Thyroid gland (tissue), 4 donors: ENCODE measurements around the gene ALDOC.

ENCODE experiments used
- POLR2A ChIP-seq, 2 donors: fragments of 450-650 bp; IDR thresholded peaks; one replicate each; pipeline ENCODE4 v1.6.1; 2017; ENCODE audit warnings: antibody characterized with exemption in 2 of 2, mild to moderate bottlenecking in 2 of 2, moderate library complexity in 1 of 2
- TF ChIP-seq, protein P1 (sequence below), 6 experiments: fragments of 200-600 bp in 3 of 6; fragments of 450-650 bp in 3 of 6; sonication (generic) in 3 of 6; IDR thresholded peaks; one replicate each; pipeline ENCODE4 v1.5.1; 2016 to 2019; ENCODE audit warnings: antibody characterized with exemption in 6 of 6, mild to moderate bottlenecking in 2 of 6, inconsistent platforms in 1 of 6, moderate library complexity in 1 of 6

DNA sequence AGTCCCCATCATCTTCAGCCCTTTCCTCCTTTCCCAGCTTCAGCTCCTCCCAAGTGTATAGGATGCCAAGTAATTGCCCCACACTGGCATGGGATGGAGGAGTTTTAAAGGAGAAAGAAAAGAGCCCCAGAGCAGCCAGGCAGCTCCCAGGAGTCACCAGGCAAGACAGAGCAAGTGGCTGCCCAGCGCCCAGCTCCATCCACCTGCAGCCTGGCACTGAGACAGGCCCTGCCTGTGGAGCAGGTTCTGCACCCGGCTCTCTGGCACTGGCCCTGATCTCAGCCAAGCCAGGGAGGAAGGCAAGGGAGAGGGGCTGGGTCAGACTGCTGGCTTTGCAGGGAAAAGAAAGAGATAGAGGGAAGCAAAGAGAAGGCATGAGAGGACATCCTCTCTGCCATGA, 48.8 kb downstream of the ALDOC start:
- TF ChIP-seq, protein P1, sequence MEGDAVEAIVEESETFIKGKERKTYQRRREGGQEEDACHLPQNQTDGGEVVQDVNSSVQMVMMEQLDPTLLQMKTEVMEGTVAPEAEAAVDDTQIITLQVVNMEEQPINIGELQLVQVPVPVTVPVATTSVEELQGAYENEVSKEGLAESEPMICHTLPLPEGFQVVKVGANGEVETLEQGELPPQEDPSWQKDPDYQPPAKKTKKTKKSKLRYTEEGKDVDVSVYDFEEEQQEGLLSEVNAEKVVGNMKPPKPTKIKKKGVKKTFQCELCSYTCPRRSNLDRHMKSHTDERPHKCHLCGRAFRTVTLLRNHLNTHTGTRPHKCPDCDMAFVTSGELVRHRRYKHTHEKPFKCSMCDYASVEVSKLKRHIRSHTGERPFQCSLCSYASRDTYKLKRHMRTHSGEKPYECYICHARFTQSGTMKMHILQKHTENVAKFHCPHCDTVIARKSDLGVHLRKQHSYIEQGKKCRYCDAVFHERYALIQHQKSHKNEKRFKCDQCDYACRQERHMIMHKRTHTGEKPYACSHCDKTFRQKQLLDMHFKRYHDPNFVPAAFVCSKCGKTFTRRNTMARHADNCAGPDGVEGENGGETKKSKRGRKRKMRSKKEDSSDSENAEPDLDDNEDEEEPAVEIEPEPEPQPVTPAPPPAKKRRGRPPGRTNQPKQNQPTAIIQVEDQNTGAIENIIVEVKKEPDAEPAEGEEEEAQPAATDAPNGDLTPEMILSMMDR (IDR thresholded peaks at IDR 0.05): no peak
- TF ChIP-seq POLR2A (IDR thresholded peaks at IDR 0.05): no peak
